HAP-1 (cell line): ENCODE results near the gene PCNA.

ENCODE experiments used
- DNase-seq, 2 experiments: peaks; one replicate each; pipeline ENCODE4 v3.0.0-alpha.2; 2016 to 2020; ENCODE audit warnings: low spot score in 2 of 2
- H3K27me3 ChIP-seq: fragments of 250-450 bp; sonication (Bioruptor Pico); 2 replicates; pipeline ENCODE4 v1.5.1; 2020; ENCODE audit warnings: low read depth, mild to moderate bottlenecking, moderate library complexity
- H3K36me3 ChIP-seq: fragments of 250-450 bp; sonication (Bioruptor Pico); replicated peaks from 2 replicates; pipeline ENCODE4 v1.5.1; 2020; ENCODE audit warnings: mild to moderate bottlenecking
- H3K4me1 ChIP-seq: fragments of 250-450 bp; sonication (Bioruptor Pico); 2 replicates; pipeline ENCODE4 v1.5.1; 2020; ENCODE audit warnings: mild to moderate bottlenecking
- H3K4me3 ChIP-seq: fragments of 250-450 bp; sonication (Bioruptor Pico); 2 replicates; pipeline ENCODE4 v1.5.1; 2020; ENCODE audit warnings: mild to moderate bottlenecking, moderate library complexity
- H3K9me3 ChIP-seq: fragments of 250-450 bp; sonication (Bioruptor Pico); 2 replicates; pipeline ENCODE4 v1.5.1; 2020; ENCODE audit warnings: mild to moderate bottlenecking, moderate library complexity
- in situ Hi-C: fragments of 300-500 bp; cut with MboI; formaldehyde crosslinking; loops from 3 replicates; pipeline ENCODE4 v1.14.3; 2020; ENCODE audit warnings: low sequenced_read_pairs, inconsistent platforms, mixed read lengths

Gene PCNA

DNA sequence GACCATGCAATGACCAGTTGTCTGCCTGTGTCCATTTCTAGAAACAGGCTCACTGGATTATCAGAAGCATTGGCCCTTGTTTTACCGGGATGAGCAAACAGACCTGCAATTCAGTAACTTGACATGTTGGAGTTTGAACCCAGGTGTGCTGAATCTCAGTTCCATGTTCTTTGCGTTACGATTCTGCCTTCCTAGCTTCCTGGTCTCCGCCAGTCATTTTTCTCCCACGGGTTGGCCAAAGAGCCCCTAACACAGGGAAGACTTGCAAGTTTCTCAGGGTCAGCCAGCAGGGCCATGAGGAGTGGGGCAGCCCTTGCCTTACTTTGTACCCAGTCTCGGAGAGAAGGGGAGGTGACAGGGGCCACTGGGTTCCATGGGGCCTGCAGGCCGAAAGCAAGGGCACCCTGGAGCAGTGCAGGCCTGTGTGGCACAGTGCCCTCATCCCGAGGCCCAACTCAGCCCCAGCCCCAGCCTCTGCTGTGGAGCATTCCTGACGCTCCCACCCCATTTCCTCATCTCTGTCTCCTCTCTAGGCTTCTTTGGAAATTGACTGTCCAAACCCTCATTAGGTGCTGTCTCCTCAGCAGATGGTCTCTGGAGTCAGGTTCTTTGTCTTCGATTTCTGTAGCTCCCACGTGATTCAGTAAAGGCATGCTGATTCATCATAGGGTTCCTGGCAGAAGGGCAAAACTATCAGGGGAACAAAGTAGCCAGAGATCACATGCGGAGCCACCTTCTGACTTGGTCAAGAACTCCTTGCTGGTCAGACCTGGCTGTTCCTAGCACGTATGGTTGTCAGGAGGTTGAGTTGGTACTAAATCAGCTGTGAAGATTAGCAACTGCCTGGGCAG, 30.7 kb upstream of the PCNA start:
- in situ Hi-C loops, result no loop called here
- no peak for DNase-seq
- peaks cover 3% of the 10 kb centered on the region; the same call in 1 of the 2 replicates for H3K36me3 ChIP-seq

DNA sequence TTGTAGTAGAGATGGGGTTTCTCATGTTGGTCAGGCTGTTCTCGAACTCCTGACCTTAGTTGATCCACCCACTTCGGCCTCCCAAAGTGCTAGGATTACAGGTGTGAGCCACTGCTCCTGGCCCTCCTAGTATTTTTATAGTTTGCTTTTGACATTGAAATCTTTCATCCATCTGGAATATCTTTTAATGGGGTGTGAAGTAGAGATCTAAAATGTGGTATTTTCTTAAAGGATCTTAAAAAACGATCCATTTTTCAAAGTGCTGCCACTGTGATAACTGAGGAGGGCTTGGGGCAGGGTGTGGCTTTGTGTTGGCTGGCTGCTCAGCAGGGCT, 30.1 kb upstream of the PCNA start:
- no peaks in the 10 kb centered on the region for H3K27me3 ChIP-seq
- in situ Hi-C loops, result no loop called here
- H3K36me3 ChIP-seq, result peaks cover 3% of the 10 kb centered on the region; the same call in 1 of the 2 replicates
- H3K9me3 ChIP-seq, result no peaks in the 10 kb centered on the region
- H3K4me3 ChIP-seq, result no peak overlapping the region
- no peaks in the 10 kb centered on the region for H3K4me1 ChIP-seq
- no peak for DNase-seq

More for the DNA sequence above, 30.7 kb upstream of the PCNA start:
- Histone ChIP-seq H3K9me3 (no peaks in the 10 kb centered on the region), H3K4me1 (no peaks in the 10 kb centered on the region), H3K27me3 (no peaks in the 10 kb centered on the region), H3K4me3 (no peak overlapping the region)

DNA sequence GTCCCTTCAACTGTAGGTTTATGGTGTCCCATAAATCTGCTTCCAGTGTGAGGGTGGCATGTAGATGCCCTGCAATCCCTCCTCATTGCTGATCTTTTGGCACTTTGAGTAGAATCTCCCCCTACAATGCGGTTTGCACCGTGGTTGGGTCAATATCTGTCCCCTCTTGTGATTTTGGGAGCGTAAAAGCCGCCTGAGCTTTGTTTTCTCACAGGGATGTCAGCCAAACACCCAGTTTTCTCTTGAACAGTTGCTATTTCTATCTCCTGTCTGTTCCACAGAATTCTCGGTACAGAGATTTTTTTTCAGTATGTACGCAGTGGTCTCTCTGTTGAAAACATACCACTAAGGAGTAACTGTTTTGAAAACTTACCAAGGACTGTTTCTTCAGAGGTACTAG, 28.8 kb upstream of the PCNA start:
- DNase-seq, result no peak
- no peaks in the 10 kb centered on the region for H3K9me3 ChIP-seq
- in situ Hi-C loops, result no loop called here
- no peaks in the 10 kb centered on the region for H3K27me3 ChIP-seq
- peaks cover 3% of the 10 kb centered on the region; the same call in 1 of the 2 replicates for H3K36me3 ChIP-seq
- H3K4me1 ChIP-seq, result no peaks in the 10 kb centered on the region
- H3K4me3 ChIP-seq, result no peak overlapping the region

- in situ Hi-C loops, result no loop called here
- no peaks in the 10 kb centered on the region for H3K36me3 ChIP-seq
- H3K4me1 ChIP-seq, result no peaks in the 10 kb centered on the region
- H3K4me3 ChIP-seq, result no peak overlapping the region
- H3K27me3 ChIP-seq, result no peaks in the 10 kb centered on the region
- no peak for DNase-seq
- H3K9me3 ChIP-seq, result no peaks in the 10 kb centered on the region
These were observed 27.3 kb upstream of the PCNA start for GRCh38 chr20:5146871-5147592.

DNA sequence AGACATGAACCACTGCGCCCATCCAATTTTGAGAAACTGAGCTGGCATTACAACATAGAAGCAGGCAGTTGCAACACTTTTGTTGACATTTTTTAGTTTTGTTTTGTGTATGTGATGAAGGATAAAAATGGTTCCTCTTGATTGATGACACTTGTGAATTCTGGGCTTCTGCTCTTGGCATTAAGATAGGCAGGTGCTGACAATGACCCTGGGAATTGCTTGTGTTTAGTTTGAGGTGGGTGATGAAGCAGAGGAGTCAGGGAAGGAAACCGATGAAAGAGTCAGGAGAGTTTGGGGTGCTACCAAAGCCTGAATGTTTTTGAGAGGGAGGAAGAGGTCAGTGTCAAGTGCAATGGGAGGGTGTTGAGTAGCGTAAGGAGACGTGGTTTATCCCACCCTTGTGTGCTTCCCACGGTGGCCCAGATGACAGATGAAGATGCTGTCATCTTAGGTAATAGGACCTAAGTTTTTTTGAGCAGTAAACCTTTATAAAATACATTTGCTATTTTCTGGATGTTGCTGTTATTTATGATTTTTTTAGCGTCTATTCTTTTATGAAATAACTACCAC, 26.4 kb upstream of the PCNA start:
- in situ Hi-C loops, result no loop called here
- no peak overlapping the region for H3K4me3 ChIP-seq
- H3K27me3 ChIP-seq, result no peaks in the 10 kb centered on the region
- no peaks in the 10 kb centered on the region for H3K36me3 ChIP-seq
- H3K4me1 ChIP-seq, result no peaks in the 10 kb centered on the region
- no peaks in the 10 kb centered on the region for H3K9me3 ChIP-seq
- no peak for DNase-seq

DNA sequence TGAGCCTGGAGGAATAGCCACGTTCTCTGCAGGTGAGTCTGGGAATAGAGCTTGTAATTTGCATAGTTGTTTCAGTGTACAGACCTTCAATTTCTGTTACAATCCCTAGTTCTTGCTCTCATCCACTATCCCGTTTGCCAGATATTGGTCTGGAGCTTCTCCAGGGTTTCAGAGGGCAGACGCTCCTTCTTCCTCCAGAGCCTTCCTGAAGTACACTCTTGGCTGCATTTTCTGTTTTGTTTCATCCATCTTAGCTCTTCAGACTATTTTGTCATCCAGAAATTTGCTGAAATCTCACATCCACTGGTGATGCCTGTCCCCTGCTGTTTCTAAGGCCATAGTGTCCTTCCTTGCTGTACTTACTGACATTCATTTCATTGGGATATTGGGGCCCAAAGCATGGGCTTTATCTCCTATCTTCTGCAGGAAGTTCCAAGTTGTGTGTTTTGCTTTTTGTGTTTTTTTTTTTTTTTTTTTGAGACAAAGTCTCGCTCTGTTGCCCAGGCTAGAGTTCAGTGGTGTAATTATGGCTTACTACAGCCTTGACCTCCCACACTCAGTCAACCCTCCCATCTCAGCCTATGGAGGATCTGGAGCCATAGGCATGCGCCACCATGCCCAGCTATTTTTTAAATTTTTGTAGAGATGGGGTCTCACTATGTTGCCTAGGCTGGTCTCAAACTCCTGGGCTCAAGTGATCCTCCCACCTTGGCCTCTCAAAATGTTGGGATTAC, 25.8 kb upstream of the PCNA start:
- no peak for DNase-seq
- Histone ChIP-seq H3K4me1 (no peaks in the 10 kb centered on the region), H3K27me3 (no peaks in the 10 kb centered on the region), H3K9me3 (no peaks in the 10 kb centered on the region), H3K4me3 (no peak overlapping the region), H3K36me3 (no peaks in the 10 kb centered on the region)
- in situ Hi-C loops, result no loop called here

- no peak for DNase-seq
- Histone ChIP-seq H3K4me3 (no peak overlapping the region), H3K4me1 (no peaks in the 10 kb centered on the region), H3K9me3 (no peaks in the 10 kb centered on the region), H3K27me3 (no peaks in the 10 kb centered on the region), H3K36me3 (no peaks in the 10 kb centered on the region)
- in situ Hi-C loops, result no loop called here
These were observed 24.1 kb upstream of the PCNA start for GRCh38 chr20:5143851-5144250.

GRCh38 chr20:5141615-5142014, 21.9 kb upstream of the PCNA start:
- no peak overlapping the region for H3K4me3 ChIP-seq
- H3K4me1 ChIP-seq, result no peaks in the 10 kb centered on the region
- no peaks in the 10 kb centered on the region for H3K36me3 ChIP-seq
- no peaks in the 10 kb centered on the region for H3K27me3 ChIP-seq
- DNase-seq, result no peak
- no peaks in the 10 kb centered on the region for H3K9me3 ChIP-seq
- in situ Hi-C loops, result no loop called here

GRCh38 chr20:5140195-5140594, 20.4 kb upstream of the PCNA start:
- in situ Hi-C loops, result no loop called here
- Histone ChIP-seq H3K9me3 (no peaks in the 10 kb centered on the region), H3K4me3 (no peak overlapping the region), H3K27me3 (no peaks in the 10 kb centered on the region), H3K36me3 (no peaks in the 10 kb centered on the region), H3K4me1 (no peaks in the 10 kb centered on the region)
- no peak for DNase-seq

DNA sequence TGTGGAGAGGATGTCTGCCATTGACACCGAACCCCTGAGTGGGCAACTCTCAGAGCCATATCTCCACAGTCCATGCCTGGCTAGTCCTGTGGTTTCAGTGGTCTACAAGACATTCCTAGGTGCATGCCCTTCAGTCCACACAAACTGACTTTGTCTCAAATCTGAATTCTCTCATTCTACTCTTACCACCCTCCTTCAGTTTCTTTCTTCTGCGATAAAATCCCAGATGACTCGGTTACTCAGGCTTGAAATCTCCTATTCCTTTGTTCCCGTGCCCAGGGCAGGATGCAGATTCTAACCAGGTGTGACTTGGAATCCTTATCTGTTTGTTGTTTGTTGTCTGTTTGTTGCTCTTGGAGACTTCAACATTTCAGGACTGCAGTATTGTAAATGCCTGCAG, 16.3 kb upstream of the PCNA start:
- in situ Hi-C loops, result no loop called here
- Histone ChIP-seq H3K4me3 (no peak overlapping the region), H3K4me1 (no peaks in the 10 kb centered on the region), H3K27me3 (no peaks in the 10 kb centered on the region), H3K36me3 (0 out of 2 replicates have a peak, but pooled peaks cover 3% of the 10 kb centered on the region), H3K9me3 (no peaks in the 10 kb centered on the region)
- no peak for DNase-seq

- H3K4me1 ChIP-seq, result no peaks in the 10 kb centered on the region
- H3K9me3 ChIP-seq, result no peaks in the 10 kb centered on the region
- H3K36me3 ChIP-seq, result 0 out of 2 replicates have a peak, but pooled peaks cover 3% of the 10 kb centered on the region
- no peaks in the 10 kb centered on the region for H3K27me3 ChIP-seq
- in situ Hi-C loops, result no loop called here
- no peak for DNase-seq
- H3K4me3 ChIP-seq, result no peak overlapping the region
These were observed 15.7 kb upstream of the PCNA start for GRCh38 chr20:5135363-5136012.

DNA sequence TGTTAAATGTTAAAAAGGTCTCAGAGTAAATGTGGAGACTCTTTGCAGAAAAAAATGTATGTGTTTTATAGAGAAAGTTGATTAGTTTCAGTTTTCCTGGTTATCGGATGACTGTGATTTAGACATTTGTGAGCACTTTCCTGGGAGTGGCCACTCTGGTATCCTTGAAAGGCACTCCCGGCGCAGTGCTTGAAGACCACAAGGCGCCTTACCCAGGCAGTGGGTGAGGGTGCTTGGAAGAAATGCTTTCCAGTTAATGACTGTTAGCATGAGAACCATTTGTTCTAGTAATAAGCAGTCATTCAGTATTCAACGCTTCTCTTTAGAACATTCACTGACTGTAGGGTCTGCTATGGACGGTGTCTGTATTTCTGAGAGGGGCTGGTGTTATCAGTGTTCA, 14.2 kb upstream of the PCNA start:
- in situ Hi-C loops, result no loop called here

GRCh38 chr20:5131502-5131901, 11.7 kb upstream of the PCNA start:
- in situ Hi-C loops, result no loop called here
- Histone ChIP-seq H3K4me1 (0 out of 2 replicates have a peak, but pooled peaks cover 3% of the 10 kb centered on the region), H3K36me3 (0 out of 2 replicates have a peak, but pooled peaks cover 3% of the 10 kb centered on the region), H3K9me3 (no peaks in the 10 kb centered on the region), H3K4me3 (no peak overlapping the region), H3K27me3 (no peaks in the 10 kb centered on the region)
- no peak for DNase-seq

More for the DNA sequence above, 14.2 kb upstream of the PCNA start:
- Histone ChIP-seq H3K9me3 (no peaks in the 10 kb centered on the region), H3K4me1 (no peaks in the 10 kb centered on the region), H3K27me3 (no peaks in the 10 kb centered on the region), H3K36me3 (0 out of 2 replicates have a peak, but pooled peaks cover 3% of the 10 kb centered on the region), H3K4me3 (no peak overlapping the region)
- no peak for DNase-seq
